Left kidney (tissue), 2 donors: ENCODE measurements around the gene PCGF1. TPM values are rescaled to one million over a fixed set of nuclear protein-coding genes. Genes with fewer than 3 reads are reported as not detected.
"Not testable (repeated sequence)": the region's sequence is repeated elsewhere in the genome, so short reads cannot be mapped to it uniquely, and the experiment has no call there.

Source experiments
- DNase-seq: peaks from one replicate; pipeline ENCODE4 v3.0.0-alpha.2; 2013
- polyA plus RNA-seq: library from polyadenylated mRNA; unstranded; fragments of 120-200 nt; gene quantifications from one replicate; pipeline ENCODE4 v1.2.1, GENCODE V29; 2013; ENCODE audit not compliant: insufficient read length

PCGF1 gene
- polyA plus RNA-seq, 1 donor = 29.5 TPM

GRCh38 chr2:74499940-74500577, 7.4 kb downstream of the PCGF1 start:
- no peak for DNase-seq

- no peak for DNase-seq
Observed at GRCh38 chr2:74499267-74499939, 8.1 kb downstream of the PCGF1 start, which contains the start of gene LBX2. TSS of gene LBX2 (minus strand) at chr2:74499603. CDS start at chr2:74499537, 66 bp downstream.

GRCh38 chr2:74498500-74499266, 8.8 kb downstream of the PCGF1 start:
- DNase-seq = no peak

- no peak for DNase-seq
Observed at GRCh38 chr2:74497777-74498499, 9.6 kb downstream of the PCGF1 start.

- DNase-seq = no peak
Observed at GRCh38 chr2:74496997-74497776, 10.3 kb downstream of the PCGF1 start.

- DNase-seq = no peak
Observed at GRCh38 chr2:74495440-74495839, 12.1 kb downstream of the PCGF1 start.

- no peak for DNase-seq
Observed at GRCh38 chr2:74493546-74493945, 13.9 kb downstream of the PCGF1 start.

GRCh38 chr2:74491648-74492544, 15.6 kb downstream of the PCGF1 start:
- no peak for DNase-seq

GRCh38 chr2:74489906-74490305, 17.6 kb downstream of the PCGF1 start:
- no peak for DNase-seq

- no peak for DNase-seq
Observed at GRCh38 chr2:74488643-74489481, 18.6 kb downstream of the PCGF1 start.

- DNase-seq = no peak
Observed at GRCh38 chr2:74486141-74486540, 21.4 kb downstream of the PCGF1 start.

GRCh38 chr2:74483675-74484164, 23.8 kb downstream of the PCGF1 start:
- not testable (repeated sequence) for DNase-seq

- peak; percentile 97 for DNase-seq
Observed at GRCh38 chr2:74482801-74483674, 24.5 kb downstream of the PCGF1 start, which contains the start of the genes CCDC142 and TTC31. TSS of gene CCDC142 (minus strand) at chr2:74482998. CDS start at chr2:74482837, 161 bp downstream. TSS of gene TTC31 (plus strand) at chr2:74483081. CDS start at chr2:74483096, 15 bp downstream.

GRCh38 chr2:74481961-74482800, 25.3 kb downstream of the PCGF1 start:
- DNase-seq = no peak

- no peak for DNase-seq
Observed at GRCh38 chr2:74481431-74481830, 26.1 kb downstream of the PCGF1 start.

GRCh38 chr2:74474899-74475298, 32.6 kb downstream of the PCGF1 start:
- no peak for DNase-seq

GRCh38 chr2:74474481-74474880, 33.0 kb downstream of the PCGF1 start:
- no peak for DNase-seq
